ENCODE data around the gene BRICD5.

DNA sequence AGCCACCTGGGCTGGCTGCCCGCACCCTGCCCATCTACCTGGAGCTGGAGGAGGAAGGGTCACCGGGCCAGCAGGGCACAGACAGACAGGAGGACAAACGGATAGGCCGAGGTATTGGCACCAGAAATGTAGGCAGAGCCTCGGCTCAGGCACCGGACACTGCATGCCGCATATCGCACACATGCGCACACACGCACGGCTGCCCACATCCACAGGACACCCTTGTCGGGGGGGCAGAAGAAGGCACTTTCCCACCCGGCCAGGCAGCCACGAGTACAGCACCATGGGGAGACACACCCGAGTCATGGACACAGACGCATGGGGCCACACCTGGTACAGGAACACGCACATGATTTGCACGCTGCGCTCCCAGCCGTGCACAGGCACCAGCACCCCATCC lies 28.7 kb downstream of the BRICD5 start:
- no peak for TF ChIP-seq POLR2A (IDR thresholded peaks at IDR 0.05; ENCODE audit: low read length)
- no peak for TF ChIP-seq GATA1 (IDR thresholded peaks at IDR 0.05; ENCODE audit: low read depth, low read length)

Measured in erythroblast (primary cell).